ENCODE data around the gene RNLS. TPM values are rescaled to one million over a fixed set of nuclear protein-coding genes. Genes with fewer than 3 reads are reported as not detected.

Gene RNLS
- polyA plus RNA-seq, 3 donors: 16.1 to 20.0 (median 16.2) TPM

DNA sequence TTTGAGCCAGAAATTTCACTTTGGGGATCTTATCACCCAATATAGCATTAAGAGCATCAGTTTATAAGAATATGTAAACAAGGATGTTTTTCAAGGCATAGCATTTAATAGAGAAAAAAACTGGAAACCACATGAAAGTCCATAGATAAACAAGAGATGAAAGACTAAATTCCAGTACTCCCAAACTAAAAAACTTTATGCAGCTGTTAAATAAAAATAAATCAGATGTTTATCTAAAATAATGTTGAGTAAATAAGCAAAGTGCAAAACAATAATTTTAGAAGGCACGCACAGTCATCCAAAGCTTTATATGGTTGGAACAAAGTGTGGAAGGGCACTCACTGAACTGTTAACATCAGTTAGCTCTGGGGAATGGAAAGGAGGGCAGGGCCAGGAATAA lies 21.0 kb downstream of the RNLS start:
- no peak for DNase-seq (ENCODE audit: extremely low read depth in 1 of 11, low read depth in 9 of 11, low spot score in 4 of 11)

- no peak for DNase-seq (ENCODE audit: extremely low read depth in 1 of 11, low read depth in 9 of 11, low spot score in 4 of 11)
Observed at GRCh38 chr10:88557658-88558057, 25.5 kb downstream of the RNLS start.

DNA sequence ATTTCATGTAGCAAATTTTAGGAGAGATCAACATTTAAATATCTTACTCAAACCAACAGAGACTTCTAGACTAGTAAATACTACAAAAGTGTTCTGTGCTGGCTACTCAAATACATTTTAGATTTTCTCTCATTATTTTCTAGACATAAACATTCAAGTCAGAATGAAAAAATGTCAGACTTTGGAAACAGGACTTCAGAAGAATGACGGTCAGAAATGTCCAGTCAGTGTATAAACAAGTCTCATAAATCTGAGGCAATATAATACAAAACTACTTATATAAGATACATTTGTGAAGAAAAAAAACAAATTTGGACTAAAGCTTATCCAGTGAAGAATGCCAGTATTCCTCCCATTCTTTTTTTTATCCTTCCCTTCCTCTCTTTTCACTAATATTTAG lies 25.9 kb downstream of the RNLS start:
- no peak for DNase-seq (ENCODE audit: extremely low read depth in 1 of 11, low read depth in 9 of 11, low spot score in 4 of 11)

DNA sequence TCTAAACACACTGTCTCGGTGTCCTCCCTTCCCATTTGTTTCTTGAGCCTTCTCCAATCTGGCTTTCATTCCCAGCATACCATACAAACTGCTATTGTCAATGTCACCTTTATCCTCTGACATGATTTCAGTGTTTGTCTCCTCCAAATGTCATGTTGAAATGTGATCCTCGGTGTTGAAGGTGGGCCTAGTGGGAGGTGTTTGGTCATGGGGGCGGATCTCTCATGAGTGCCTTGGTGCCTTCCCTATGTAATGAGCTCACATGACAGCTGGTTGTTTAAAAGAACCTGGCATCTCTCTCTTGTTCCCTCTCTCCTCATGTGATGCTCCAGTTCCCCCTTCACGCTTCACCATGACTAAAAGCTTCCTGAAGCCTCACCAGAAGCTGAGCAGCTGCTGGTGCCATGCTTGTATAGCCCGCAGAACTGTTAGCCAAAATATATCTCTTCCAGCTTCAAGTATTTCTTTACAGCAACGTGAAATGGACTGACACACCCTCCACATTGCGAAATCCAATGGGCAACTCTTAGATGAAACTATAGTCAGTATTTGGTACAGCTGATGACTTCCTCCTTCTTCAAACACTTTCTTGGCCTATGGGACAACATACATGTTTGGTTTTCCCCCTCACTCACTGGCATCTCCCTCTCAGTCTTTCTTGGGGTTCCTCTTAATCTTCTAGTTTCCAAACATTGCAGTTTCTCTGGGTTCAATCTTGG lies 27.8 kb downstream of the RNLS start:
- no peak for DNase-seq (ENCODE audit: extremely low read depth in 1 of 11, low read depth in 9 of 11, low spot score in 4 of 11)

DNA sequence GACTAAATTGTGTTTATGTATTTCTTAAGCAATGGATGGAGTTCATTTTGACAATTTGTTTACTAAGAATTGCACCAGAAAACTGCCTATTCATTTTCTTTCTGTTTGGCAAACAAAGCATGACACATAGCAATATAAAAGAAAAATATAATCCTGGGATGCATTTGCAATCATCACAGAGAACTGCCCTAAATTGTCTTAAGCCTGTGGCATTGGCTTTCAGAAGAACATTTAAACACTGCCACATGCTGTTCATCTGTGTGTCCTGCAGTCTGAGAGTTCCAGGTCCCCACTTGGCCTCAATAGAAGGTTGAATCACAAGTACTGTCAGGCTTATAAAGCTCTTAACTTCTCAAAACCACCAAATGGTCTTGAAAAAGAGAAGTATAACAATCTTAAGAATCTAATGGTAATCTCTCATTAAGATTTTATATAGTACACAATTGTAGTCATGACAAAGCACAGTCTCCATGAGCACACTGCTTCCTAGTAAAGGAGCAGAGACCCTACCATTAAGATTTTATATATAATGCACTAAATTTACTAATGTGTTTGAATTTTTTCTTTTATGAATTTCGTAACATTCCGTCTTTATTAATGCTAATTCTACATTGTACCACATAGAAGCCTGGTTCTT lies 29.9 kb downstream of the RNLS start:
- peak in 9 of 11 donors; percentile 28 to 66 (median 39) for DNase-seq (ENCODE audit: extremely low read depth in 1 of 11, low read depth in 9 of 11, low spot score in 4 of 11)

DNA sequence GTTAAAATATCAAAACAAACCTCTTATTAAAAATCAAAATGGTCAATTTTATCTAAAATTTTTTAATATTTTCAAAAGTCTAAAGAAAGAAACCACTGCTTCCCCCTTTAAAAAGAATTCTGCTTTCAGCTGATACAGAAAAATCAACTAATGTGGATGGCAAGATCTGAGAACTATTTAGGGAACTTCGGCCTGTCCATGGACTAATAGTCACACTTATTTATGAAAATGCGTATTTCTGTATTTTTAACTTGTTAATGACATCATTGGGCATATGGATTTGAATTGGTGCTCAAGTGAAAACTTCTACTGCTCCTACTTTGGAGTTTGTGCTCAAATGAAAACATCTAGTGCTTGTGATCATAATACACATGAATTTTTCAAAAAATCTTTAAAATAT lies 31.9 kb downstream of the RNLS start:
- DNase-seq (ENCODE audit: extremely low read depth in 1 of 11, low read depth in 9 of 11, low spot score in 4 of 11): no peak

GRCh38 chr10:88546497-88546896 lies 36.6 kb downstream of the RNLS start:
- DNase-seq (ENCODE audit: extremely low read depth in 1 of 11, low read depth in 9 of 11, low spot score in 4 of 11): no peak

DNA sequence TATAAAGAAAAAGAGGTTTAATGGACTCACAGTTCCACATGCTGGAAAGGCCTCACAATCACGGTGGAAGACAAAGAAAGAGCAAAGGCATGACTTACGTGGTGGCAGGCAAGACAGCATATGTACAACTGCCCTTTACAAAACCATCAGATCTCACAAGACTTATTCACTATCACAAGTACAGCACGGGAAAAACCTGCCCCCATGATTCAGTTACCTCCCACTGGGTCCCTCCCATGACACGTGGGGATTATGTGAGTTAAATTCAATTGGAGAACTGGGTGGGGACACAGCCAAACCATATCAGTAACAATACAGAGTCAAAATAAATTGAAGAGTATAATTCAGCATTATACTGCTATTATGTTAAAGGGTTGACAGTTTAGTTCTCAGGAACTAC lies 37.8 kb downstream of the RNLS start:
- DNase-seq (ENCODE audit: extremely low read depth in 1 of 11, low read depth in 9 of 11, low spot score in 4 of 11): no peak

- DNase-seq (ENCODE audit: extremely low read depth in 1 of 11, low read depth in 9 of 11, low spot score in 4 of 11): no peak
Observed at GRCh38 chr10:88544140-88544870, 38.8 kb downstream of the RNLS start.

- no peak for DNase-seq (ENCODE audit: extremely low read depth in 1 of 11, low read depth in 9 of 11, low spot score in 4 of 11)
Observed at GRCh38 chr10:88542522-88542921, 40.6 kb downstream of the RNLS start.

GRCh38 chr10:88541116-88541626 lies 41.9 kb downstream of the RNLS start:
- peak in 10 of 11 donors; percentile 29 to 72 (median 51) for DNase-seq (ENCODE audit: extremely low read depth in 1 of 11, low read depth in 9 of 11, low spot score in 4 of 11)

GRCh38 chr10:88540351-88540750 lies 42.8 kb downstream of the RNLS start:
- DNase-seq (ENCODE audit: extremely low read depth in 1 of 11, low read depth in 9 of 11, low spot score in 4 of 11): no peak

GRCh38 chr10:88538048-88538447 lies 45.1 kb downstream of the RNLS start:
- peak in 1 of 11 donors; percentile 12 for DNase-seq (ENCODE audit: extremely low read depth in 1 of 11, low read depth in 9 of 11, low spot score in 4 of 11)

- DNase-seq (ENCODE audit: extremely low read depth in 1 of 11, low read depth in 9 of 11, low spot score in 4 of 11): no peak
Observed at GRCh38 chr10:88537322-88537721, 45.8 kb downstream of the RNLS start.

DNA sequence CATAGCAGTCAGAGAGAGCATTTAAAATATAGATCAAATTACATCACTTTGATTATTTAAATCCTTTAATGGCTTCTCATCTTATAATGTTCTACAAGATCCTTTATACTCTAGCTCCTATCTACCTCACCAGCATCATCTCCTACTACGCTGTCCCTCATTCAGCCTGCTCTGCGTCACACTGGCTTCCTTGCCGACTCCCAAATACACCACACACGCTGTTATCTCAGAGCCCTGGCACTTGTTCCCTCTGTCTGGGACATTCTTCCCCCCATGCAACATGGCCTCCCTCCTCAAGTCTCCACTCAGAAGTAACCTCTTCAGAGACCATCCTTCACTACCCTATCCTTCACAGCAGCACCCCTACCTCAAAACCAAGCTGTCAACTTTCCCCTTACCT lies 46.7 kb downstream of the RNLS start:
- no peak for DNase-seq (ENCODE audit: extremely low read depth in 1 of 11, low read depth in 9 of 11, low spot score in 4 of 11)

DNA sequence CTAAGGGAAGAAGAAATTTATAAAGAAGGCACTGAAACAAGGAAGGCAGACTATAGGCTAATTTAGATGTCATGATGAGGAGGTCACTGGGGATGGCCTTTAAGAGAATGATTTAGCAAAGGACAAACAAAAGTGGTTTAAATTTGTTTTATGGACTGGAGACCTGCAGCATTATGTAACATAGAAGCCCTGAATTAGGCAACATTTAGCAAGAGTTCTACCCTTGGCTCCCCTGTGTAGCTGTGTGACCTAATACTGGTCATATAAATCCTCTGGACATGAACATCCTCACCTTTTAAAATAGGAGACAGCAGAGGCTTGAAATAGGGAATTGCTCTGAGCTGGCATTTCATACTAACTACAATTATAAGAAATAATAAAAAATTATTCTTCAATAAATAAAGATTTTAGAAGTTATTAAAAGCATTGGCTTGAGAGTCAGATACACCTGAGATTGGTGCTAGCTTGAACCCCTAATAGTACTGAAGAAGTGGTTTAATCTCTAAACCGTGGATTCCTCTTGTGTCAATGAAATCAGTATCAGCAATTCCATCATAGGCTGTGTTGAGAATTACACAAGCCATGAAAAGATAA lies 48.9 kb downstream of the RNLS start:
- no peak for DNase-seq (ENCODE audit: extremely low read depth in 1 of 11, low read depth in 9 of 11, low spot score in 4 of 11)

- no peak for DNase-seq (ENCODE audit: extremely low read depth in 1 of 11, low read depth in 9 of 11, low spot score in 4 of 11)
Observed at GRCh38 chr10:88531392-88532052, 51.6 kb downstream of the RNLS start.

GRCh38 chr10:88530629-88531391 lies 52.3 kb downstream of the RNLS start:
- no peak for DNase-seq (ENCODE audit: extremely low read depth in 1 of 11, low read depth in 9 of 11, low spot score in 4 of 11)

All from renal cortex interstitium (tissue), 11 donors.